ENCODE results near the gene HCST.

GRCh38 chr19:35894342-35894741 is 8.0 kb upstream of the HCST start:
- no peak for TF ChIP-seq CTCF (IDR thresholded peaks at IDR 0.05)
- no peak for TF ChIP-seq POLR2A (IDR thresholded peaks at IDR 0.05)
- no peak for TF ChIP-seq POLR2AphosphoS5 (IDR thresholded peaks at IDR 0.05)
